IPS DF 6.9 (cell line): ENCODE data around the gene DGLUCY.

Source experiments
- DNase-seq: peaks from one replicate; pipeline ENCODE4 v3.0.0-alpha.2; 2013; ENCODE audit warnings: low read depth, low spot score
- H3K27ac ChIP-seq: one replicate; pipeline ENCODE4 v1.5.1; 2013; ENCODE audit warnings: low read length, control low read depth
- H3K27me3 ChIP-seq: 2 replicates; pipeline ENCODE4 v1.6.1; 2013; ENCODE audit warnings: mild to moderate bottlenecking, low read length; ENCODE audit not compliant: control insufficient read depth, insufficient read depth
- H3K36me3 ChIP-seq: 2 replicates; pipeline ENCODE4 v1.6.1; 2013; ENCODE audit warnings: low read length; ENCODE audit not compliant: control insufficient read depth, insufficient read depth
- H3K4me1 ChIP-seq: 2 replicates; pipeline ENCODE4 v1.6.1; 2013; ENCODE audit warnings: low read length; ENCODE audit not compliant: control insufficient read depth, insufficient read depth
- H3K4me3 ChIP-seq: 2 replicates; pipeline ENCODE4 v1.5.1; 2013; ENCODE audit warnings: mild to moderate bottlenecking, low read length
- H3K9me3 ChIP-seq: 2 replicates; pipeline ENCODE4 v1.6.1; 2013; ENCODE audit warnings: low read length, inconsistent platforms; ENCODE audit not compliant: control insufficient read depth, insufficient read depth
- WGBS: extraction: QIAGEN DNeasy Blood & Tissue Kit; methylation state at CpG from one replicate; pipeline ENCODE4 v1.1.7; 2013; ENCODE audit warnings: mixed read lengths, missing lambda C conversion rate; ENCODE audit not compliant: insufficient read length, insufficient coverage; 5-methylcytosine and 5-hydroxymethylcytosine counted together

Gene DGLUCY

GRCh38 chr14:91254461-91254860 lies 140.6 kb downstream of the DGLUCY start:
- no peaks in the 10 kb centered on the region for H3K9me3 ChIP-seq
- H3K27me3 ChIP-seq, result no peaks in the 10 kb centered on the region
- no peak overlapping the region for H3K4me3 ChIP-seq
- DNase-seq, result no peak
- no peak overlapping the region for H3K27ac ChIP-seq
- WGBS, result no CpG with 5 or more reads among the region's 3 CpGs
- peaks cover 5% of the 10 kb centered on the region; the same call in 1 of the 2 replicates for H3K4me1 ChIP-seq
- H3K36me3 ChIP-seq, result no peaks in the 10 kb centered on the region

GRCh38 chr14:91255026-91255695 lies 141.3 kb downstream of the DGLUCY start:
- H3K27me3 ChIP-seq, result no peaks in the 10 kb centered on the region
- no peak overlapping the region for H3K27ac ChIP-seq
- H3K4me3 ChIP-seq, result no peak overlapping the region
- H3K36me3 ChIP-seq, result no peaks in the 10 kb centered on the region
- no peak for DNase-seq
- H3K9me3 ChIP-seq, result no peaks in the 10 kb centered on the region
- WGBS, result no CpG with 5 or more reads among the region's 9 CpGs
- H3K4me1 ChIP-seq, result peaks cover 5% of the 10 kb centered on the region; the same call in 1 of the 2 replicates

- WGBS, result no CpG with 5 or more reads among the region's 1 CpG
- no peaks in the 10 kb centered on the region for H3K27me3 ChIP-seq
- H3K4me3 ChIP-seq, result no peak overlapping the region
- peaks cover 5% of the 10 kb centered on the region; the same call in 1 of the 2 replicates for H3K4me1 ChIP-seq
- no peak overlapping the region for H3K27ac ChIP-seq
- no peaks in the 10 kb centered on the region for H3K36me3 ChIP-seq
- H3K9me3 ChIP-seq, result no peaks in the 10 kb centered on the region
- no peak for DNase-seq
Measured at GRCh38 chr14:91256661-91257060, 142.8 kb downstream of the DGLUCY start.

DNA sequence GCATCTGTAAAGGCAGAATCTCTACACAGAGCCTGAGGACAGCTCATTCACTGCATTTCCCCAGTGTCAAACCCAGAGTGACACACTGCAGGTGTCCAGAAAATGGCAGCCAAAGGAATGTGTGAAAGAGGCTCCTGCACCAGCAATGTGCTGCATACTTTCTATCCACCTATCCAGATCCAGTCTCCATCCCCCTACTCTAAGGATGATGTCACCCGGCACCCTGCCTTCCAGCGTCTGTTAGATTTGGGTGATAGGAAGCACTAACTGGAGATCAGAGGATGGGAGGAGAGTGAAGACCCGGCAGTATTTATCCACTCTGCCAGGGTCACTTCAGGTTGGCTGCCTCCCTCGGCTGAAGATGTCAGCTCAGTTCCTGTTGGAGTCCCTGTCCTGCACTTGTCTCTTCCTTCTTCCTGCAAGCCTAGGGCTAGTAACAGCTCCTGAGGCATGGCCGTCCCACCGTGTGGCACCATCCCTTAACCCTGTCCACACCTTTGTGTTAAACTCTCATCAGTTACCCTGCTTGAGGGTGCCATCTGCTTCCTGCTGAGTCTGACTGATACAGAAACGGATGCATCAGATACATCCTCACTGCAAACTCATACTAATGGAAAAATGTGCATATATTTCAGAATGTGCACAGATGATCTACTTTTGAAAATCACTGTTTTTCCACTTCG lies 143.6 kb downstream of the DGLUCY start:
- no peaks in the 10 kb centered on the region for H3K36me3 ChIP-seq
- DNase-seq, result no peak
- no peak overlapping the region for H3K27ac ChIP-seq
- no CpG with 5 or more reads among the region's 8 CpGs for WGBS
- no peaks in the 10 kb centered on the region for H3K9me3 ChIP-seq
- peaks cover 5% of the 10 kb centered on the region; the same call in 1 of the 2 replicates for H3K4me1 ChIP-seq
- no peaks in the 10 kb centered on the region for H3K27me3 ChIP-seq
- no peak overlapping the region for H3K4me3 ChIP-seq

- Histone ChIP-seq H3K9me3 (no peaks in the 10 kb centered on the region), H3K36me3 (no peaks in the 10 kb centered on the region), H3K4me1 (peaks cover 3% of the 10 kb centered on the region; the same call in 1 of the 2 replicates), H3K4me3 (no peak overlapping the region), H3K27ac (no peak overlapping the region), H3K27me3 (no peaks in the 10 kb centered on the region)
- DNase-seq, result no peak
- whole genome bisulfite sequencing, result no CpG with 5 or more reads among the region's 16 CpGs
Measured at GRCh38 chr14:91258011-91258618, 144.2 kb downstream of the DGLUCY start.

DNA sequence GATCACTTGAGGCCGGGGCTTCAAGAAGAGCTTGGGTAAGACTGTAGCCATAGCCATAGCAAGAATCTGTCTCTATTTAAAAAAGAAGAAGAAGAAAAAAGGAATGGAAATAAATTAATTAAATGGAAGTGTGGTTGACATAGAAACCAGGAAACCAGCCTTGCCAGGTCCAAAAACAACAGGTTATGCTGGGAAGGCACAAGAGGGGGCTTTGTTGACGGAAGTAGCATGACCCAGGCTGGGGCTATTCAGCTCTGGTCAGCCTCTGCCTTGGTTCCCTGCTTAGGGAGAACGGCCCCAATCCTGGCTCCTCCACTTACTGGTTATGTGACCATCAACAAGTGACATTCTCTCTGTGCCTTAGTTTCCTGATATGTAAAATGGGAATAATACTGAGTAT lies 145.0 kb downstream of the DGLUCY start:
- H3K27ac ChIP-seq, result no peak overlapping the region
- WGBS, result no CpG with 5 or more reads among the region's 3 CpGs

DNA sequence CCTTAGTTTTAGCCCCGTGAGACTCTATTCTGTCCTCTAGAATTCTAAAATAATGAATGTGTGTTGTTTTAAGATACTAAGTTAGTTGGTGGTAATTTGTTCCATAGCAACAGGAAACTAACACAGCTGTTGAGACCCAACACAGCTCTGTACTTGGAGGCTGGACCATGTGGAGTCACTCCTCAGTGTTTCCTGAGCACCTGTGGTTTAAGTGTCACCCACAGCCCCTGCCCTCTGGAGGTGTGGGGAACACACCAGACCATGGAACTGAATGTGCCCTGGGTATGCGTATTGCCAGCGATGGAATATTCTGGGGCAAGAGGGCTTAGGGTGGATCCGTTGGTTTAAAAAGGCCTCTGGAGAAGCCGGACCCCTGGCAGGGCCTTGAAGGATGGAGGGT lies 147.2 kb downstream of the DGLUCY start:
- no peak for DNase-seq
- peaks cover 11% of the 10 kb centered on the region; the same call in 1 of the 2 replicates for H3K27me3 ChIP-seq
- no peaks in the 10 kb centered on the region for H3K9me3 ChIP-seq
- H3K27ac ChIP-seq, result no peak overlapping the region
- no peaks in the 10 kb centered on the region for H3K4me1 ChIP-seq
- no peaks in the 10 kb centered on the region for H3K36me3 ChIP-seq
- no CpG with 5 or more reads among the region's 5 CpGs for WGBS
- H3K4me3 ChIP-seq, result no peak overlapping the region

More for the DNA sequence above, 145.0 kb downstream of the DGLUCY start:
- H3K4me3 ChIP-seq, result no peak overlapping the region
- no peak for DNase-seq
- peaks cover 5% of the 10 kb centered on the region; the same call in 1 of the 2 replicates for H3K27me3 ChIP-seq
- H3K9me3 ChIP-seq, result no peaks in the 10 kb centered on the region
- H3K36me3 ChIP-seq, result no peaks in the 10 kb centered on the region
- peaks cover 2% of the 10 kb centered on the region; the same call in 1 of the 2 replicates for H3K4me1 ChIP-seq

DNA sequence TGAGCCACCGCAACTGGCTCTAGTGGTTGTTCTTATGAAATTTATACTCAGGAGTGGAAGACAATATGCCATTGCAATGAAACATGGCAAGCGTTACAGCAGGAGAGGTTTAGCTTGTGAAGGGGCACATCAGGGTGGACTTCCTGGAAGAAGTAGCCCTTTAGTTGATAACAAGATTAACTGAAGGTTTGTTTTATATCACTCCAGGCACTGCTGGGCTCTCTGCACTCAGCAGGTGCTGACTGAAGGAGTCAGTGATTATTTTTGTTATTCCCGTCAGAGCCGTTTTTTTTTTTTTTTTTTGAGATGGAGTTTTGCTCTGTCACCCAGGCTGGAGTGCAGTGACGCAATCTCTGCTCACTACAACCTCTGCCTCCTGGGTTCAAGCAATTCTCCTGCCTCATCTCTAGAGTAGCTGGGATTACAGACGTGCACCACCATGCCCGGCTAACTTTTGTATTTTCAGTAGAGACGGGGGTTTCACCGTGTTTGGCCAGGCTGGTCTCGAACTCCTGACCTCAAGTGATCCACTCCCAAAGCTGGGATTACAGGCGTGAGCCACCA lies 148.2 kb downstream of the DGLUCY start:
- WGBS, result no CpG with 5 or more reads among the region's 11 CpGs
- Histone ChIP-seq H3K4me1 (no peaks in the 10 kb centered on the region), H3K27me3 (peaks cover 11% of the 10 kb centered on the region; the same call in 1 of the 2 replicates), H3K36me3 (no peaks in the 10 kb centered on the region), H3K9me3 (no peaks in the 10 kb centered on the region), H3K4me3 (no peak overlapping the region), H3K27ac (no peak overlapping the region)
- DNase-seq, result no peak

GRCh38 chr14:91263329-91263728 lies 149.5 kb downstream of the DGLUCY start:
- WGBS, result no CpG with 5 or more reads among the region's 2 CpGs
- Histone ChIP-seq H3K4me3 (no peak overlapping the region), H3K4me1 (no peaks in the 10 kb centered on the region), H3K36me3 (no peaks in the 10 kb centered on the region), H3K9me3 (no peaks in the 10 kb centered on the region), H3K27me3 (peaks cover 11% of the 10 kb centered on the region; the same call in 1 of the 2 replicates), H3K27ac (no peak overlapping the region)
- DNase-seq, result no peak
